NCI-H2107 treated with DMSO at 0.1 percent for 48 hours (cell line): Measurements from ENCODE around the gene WIPI1.

Experiments used
- DNase-seq: peaks from one replicate; lab custom pipeline; 2025; ENCODE audit not compliant: unreplicated experiment; lab: John Stamatoyannopoulos, UW

Gene WIPI1

DNA sequence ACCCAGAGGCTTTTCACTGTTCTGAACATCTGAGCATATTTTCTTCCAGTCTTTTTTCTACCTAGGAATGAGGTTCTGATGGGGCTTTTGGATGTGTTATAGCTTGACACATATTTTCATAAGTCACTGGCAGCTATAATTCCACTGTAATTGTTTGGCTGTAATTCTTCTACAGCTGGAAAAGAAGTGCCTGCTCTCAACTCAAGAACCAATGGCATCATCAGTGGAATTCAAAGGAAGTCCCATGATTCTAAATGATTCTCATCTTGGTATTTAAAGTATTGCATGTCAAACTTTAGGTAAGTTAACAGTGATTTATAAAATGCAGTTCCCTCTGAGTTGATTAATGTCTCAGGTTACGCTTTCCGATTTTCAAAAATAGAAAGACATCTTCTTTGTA, 16.8 kb downstream of the WIPI1 start:
- no peak for DNase-seq

DNA sequence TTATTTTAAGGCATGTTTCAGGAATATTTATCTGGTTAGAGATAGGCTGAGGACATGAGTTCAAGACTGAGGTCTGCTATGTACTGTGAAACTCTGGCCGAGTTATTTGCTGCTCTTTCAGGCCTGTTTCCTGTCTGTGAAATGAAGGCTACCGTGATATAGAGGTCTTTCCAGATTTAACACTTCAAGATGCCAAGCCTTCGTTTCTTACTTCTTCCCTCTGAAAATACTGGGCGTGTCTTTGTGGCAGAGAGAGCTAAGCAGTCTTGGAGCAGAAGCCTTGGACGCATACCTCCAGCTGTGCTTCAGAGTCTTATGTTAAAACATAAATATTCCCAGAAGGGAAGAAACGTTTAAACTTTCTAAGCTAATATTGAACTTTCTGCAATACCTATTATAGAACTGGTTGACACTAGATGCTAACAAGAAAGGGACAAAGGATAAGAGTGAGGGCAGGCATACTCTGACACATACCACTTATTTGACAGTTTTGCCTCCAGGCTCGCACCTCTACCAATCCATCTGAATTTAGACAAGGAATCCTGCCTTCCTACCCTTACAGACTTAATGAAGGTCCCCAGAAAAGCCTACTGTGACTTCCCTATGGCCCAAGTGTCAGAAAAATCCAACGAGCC, 17.5 kb downstream of the WIPI1 start:
- DNase-seq = no peak

DNA sequence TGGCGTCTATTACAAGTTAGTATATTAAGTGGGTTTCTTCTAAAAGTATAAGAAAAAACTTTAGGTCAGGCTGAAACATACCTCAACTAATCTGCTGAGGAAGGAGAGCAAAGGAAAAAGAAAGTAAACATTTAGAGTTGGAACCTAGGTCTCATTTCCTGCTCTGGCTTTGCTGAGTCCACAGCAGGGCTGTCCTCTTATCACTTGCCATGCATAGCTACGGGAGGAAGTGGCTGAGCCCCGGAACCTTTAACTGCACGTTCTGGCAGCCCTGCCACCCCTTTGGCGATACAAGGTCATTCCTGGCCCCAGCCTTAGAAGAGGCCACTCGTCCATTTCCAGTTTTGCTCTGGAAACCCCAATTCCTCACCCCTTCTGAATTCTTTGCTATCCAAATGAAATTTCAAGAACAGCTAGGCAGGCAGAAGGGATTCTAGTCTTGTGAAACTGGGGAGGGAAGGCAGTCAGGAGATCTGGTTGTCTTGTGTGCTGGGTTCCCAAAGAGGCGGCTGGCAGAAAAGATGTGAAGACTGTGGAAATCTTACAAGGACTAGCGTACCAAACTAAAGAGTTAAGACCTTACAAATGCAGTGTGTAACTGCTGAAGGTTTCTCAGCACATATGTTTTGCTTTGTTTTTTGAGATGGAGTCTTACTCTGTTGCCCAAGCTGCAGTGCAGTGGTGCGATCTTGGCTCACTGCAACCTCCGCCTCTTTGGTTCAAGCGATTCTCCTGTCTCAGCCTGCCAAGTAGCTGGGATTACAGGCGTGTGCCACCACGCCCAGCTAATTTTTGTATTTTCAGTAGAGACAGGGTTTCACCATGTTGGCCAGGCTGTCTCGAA, 19.1 kb downstream of the WIPI1 start:
- DNase-seq = no peak

DNA sequence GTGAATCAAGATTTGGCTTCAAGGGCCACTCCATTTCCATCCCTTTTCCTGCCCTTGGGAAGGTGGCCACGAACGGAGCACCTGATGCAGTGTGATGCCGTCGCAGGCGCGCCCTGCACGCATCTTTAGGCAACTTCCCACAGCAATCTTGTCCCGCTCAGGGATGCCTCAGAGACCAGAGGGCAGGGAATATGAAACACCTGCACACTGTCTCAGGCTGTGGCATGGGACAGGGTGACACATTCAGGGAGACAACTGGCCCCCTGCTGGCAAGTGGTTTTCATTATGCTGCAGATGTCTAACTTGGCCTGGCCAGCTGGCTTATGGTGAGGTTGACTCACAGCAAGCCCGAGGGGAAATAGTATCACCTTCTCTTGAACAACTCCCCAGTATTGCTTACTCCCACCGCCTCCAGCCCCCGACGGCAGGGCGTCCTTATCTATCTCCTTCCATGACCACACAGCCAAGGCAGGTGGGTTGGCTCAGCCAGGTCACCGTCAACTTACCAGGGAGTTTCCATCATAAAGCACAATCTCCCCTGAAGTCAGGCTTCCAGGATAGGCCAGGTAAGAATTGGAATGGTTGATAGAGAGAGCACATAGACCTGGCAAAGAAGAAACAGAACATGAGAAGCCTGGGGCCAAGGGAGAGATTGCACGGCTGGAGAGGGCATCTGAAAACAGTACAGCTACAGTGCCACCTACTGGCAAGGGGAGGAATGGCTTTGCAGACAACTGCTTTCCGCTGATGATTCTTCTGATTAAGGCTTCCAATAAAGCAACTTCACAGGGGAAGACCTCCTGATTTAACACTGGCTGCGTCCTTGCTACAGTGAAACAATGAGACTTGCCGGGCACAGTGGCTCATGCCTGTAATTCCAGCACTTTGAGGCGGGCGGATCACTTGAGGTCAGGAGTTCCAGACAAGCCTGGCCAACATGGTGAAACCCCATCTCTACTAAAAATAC, 21.1 kb downstream of the WIPI1 start:
- peak; percentile 86 for DNase-seq

DNA sequence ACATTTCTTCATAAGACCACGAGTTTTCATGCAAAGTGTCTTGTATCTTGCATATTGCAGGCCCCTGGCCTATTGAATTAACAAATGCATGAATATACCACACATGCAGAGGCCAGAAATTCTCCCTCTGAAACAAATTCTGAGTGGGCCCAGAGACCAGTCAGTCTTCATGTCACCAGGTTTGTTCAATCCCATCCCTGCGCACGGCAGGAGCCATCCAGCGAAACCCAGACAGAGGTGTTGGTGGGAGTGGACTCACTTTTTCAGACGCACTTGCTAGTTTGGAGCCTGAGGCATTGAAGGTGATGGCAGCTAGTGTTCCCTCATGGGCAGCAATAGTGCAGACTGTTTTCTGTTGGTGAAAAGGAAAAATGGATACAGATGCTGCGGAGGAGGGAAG, 21.9 kb downstream of the WIPI1 start:
- no peak for DNase-seq

DNA sequence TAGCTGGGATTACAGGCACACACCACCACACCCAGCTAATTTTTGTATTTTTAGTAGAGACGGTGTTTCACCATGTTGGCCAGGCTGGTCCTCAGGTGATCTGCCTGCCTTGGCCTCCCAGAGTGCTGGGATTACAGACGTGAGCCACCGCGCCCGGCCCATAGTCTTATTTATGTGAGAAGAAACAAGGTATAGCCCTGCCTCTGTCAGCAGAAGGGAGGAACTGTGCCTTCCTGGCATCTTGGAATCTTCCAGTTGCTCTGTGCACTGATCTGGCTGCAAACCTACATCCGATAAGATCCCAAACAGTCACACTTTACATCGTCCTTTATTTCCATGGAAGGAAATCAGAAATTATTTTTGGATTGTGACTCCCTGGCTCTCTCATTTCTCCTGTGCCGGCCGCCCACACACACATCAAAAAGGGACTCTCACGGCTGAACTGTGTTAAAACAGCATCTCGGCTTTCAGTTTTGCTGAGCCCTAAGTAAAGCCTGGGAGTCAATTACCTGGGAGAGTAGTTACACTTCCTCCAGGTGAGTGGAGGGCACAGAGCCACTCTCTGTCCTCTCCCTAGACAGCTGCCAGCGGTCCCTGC, 23.3 kb downstream of the WIPI1 start:
- peak; percentile 55 for DNase-seq

DNA sequence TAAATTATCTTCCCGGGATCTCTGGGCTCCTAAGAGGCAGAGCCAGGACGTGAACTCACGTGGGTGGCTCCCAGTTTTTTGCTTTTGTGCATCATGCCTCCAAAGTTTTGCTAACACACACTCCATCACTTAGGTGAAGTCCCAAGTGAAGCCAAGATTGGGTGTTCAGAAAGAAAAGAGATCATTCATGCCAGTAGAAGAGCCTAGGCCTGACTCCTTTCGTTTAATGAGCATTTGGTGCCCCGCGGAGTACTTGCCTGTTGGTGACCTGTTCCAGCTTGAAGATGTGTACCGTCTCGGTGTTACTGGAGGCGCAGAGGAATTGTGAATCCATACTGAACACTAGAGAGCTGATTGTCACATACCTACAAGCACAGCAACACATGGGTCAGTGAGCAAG, 24.1 kb downstream of the WIPI1 start:
- DNase-seq = no peak

DNA sequence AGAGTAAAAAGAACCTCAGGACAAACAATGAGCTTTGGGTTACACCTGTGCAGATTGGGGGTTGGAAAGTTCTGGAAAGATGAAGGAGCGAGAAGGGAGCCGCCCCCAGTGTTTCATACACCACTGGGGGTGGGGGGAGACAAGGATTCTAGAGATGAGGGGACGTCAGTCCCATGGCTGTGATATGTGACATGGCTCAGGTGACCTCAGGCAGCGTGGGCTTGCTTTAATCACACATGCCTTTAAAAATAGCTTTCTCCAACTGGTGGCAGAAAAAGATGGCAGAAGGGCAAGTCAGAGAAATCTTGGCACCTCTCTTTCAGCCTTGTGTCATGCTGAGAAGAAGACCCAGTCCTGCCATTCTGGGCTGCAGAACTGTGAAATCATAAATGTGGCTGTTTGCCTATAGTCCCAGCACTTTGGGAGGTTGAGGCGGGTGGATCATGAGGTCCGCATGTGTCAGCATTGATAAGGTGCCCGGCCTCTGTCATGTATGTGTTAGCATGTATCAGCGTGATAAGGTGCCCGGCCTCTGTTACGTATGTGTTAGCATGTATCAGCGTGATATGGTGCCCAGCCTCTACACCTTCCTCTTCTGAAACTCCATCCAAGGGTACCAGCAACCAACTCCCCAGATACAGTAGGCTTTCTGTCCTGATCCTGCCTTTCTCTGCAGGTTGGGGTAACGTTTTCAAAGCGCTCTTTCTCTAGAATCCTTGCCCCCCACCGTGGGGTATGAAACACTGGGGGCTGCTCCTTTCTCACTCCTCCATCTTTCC, 25.0 kb downstream of the WIPI1 start:
- no peak for DNase-seq

DNA sequence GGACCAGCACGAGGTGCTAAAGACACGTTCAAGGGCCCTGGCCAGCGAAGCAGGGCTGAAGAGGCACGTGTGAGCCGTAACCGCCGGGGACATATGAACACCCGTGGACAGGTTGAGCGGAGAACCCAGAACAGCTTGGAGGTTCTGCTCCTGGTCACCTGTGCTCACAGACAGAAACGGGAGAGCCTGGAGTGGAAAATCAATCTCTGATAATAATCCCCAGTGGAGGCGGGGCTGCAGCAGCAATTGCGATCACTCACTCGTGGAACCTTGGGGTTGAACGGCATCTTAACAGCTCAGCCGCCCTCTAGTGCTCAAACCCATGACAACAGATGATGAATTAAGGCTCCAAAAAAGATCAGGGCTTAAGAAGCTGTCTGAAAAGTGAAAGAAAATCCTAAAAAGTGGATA, 25.6 kb downstream of the WIPI1 start:
- DNase-seq = peak; percentile 9

DNA sequence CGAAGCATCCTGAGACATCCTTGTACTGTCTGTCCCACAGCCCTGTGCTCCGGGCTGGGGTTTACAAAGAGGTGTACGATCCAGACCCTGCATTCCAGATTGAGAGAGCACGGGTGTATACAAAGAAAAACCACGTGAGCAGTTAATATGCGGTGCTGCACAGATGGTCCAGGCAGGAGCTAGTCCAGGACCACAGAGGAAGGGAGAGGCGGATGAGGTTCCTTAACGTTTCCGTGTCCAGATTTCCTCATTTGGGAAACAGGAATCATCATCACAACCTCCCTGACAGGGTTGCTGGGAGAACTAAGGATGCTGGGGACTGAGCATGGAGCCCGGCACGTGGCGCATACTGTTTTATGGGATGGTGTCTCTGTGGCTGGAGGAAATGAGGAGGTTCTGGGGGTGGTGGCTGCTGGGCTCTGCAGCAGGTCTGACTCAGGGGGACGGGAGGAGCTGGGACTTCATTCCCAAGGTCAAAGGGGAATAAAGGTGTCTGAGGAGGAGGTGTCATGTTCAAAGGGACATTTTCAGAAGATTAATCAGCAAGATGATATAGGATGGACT, 26.2 kb downstream of the WIPI1 start:
- DNase-seq = no peak

DNA sequence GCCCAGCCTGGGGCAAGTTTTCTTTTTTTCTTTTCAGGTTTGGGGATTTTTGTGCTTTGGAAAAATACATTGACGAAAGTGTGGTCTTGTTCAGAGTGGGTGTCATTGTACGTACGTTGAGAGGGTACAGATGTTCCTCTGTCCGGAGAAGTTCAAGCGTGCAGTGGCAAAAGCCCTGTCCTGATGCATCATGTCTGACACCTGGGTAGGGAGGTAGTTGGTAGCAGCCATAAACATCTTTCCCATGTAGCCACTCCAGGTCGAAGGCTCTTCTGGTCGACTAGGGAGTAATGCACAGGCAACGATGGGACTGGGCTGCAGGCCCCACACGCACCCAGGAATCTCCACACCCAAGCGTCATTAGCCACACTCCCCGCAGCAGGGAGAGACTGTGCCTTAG, 27.4 kb downstream of the WIPI1 start:
- DNase-seq = no peak

DNA sequence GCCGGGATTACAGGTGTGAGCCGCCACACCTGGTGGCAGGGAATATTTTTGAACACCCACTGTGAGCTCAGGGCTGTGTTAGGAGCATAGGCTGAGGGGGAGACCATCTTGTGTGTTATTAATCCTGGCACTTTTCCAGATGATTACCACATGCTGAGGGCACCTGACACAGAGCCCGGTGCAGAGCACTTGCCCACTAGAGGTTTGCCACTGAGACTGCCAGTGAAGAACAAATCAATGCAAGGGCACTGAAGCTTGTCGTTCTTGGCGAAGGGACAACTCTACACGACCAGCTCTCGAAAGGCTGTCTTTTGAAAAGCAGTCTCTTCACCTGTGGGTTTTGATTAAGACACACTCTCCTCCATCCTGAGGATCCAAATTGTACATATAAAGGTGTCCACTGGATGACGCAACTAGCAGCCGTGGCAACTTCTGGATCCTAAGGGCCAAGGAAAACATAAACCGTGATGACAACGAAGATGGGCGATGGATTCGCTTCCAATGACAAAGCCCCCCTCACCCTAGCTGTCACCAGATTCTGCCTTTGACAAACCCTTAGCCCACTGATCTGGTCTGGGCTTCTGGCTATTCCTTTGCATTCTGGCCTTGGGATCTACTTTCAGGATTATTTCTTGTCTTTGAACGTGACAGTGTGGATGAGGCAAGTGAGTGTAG, 28.7 kb downstream of the WIPI1 start:
- DNase-seq = peak; percentile 49

DNA sequence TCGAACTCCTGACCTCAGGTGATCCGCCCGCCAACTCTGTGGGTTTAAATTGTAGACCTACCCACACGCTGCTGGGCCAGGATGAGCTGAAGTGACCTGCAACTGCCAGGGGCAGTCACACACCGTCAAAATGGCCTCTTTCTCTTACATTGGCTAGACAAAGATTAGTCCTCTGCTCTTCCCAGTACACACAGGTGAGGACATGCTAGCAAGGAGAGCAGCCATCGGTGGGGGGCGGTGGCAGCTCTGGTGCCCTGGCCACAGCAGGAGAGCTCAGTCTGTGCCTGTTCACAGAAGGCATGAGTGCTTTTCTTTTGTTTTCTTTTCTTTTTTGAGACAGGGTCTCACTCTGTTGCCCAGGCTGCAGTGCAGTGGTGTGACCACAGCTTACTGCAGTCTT, 29.7 kb downstream of the WIPI1 start:
- no peak for DNase-seq

DNA sequence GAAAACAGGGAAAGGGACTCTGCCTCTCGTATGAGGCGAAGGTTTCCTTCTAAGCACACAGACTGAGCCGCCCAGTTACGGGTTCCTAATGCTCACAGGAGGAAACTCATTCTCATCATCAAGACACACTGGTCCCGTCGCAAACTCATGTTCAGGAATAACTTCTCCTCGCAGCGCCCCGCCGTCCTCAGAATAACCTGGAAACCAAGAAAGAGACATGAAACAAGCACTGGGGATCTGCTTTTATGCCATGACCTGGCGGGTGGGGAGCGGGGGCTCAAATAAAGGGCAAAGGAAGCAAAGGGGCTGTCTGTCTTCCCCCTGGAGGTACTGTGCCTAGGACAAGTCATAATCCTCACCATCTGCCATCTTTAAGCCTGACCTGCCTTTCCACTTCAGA, 31.3 kb downstream of the WIPI1 start:
- no peak for DNase-seq

DNA sequence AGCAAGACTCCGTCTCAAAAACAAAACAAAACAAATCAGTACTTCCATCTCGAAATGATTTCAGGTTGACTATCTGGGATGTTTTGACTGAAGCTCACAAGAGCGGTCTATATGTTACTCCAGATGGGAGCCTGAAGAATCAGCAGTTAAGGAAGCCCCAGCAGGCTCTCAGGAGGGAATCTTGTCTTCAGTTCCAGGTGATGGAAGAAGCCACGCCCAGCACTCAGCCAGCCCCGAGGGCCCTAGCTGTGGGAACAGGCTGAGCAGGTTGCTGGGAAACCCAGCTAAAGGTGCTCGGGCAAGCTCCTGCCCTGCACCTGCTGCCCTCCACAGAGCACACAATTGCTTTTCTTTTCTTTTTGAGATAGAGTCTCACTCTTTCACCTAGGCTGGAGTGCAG, 32.4 kb downstream of the WIPI1 start:
- peak; percentile 76 for DNase-seq

DNA sequence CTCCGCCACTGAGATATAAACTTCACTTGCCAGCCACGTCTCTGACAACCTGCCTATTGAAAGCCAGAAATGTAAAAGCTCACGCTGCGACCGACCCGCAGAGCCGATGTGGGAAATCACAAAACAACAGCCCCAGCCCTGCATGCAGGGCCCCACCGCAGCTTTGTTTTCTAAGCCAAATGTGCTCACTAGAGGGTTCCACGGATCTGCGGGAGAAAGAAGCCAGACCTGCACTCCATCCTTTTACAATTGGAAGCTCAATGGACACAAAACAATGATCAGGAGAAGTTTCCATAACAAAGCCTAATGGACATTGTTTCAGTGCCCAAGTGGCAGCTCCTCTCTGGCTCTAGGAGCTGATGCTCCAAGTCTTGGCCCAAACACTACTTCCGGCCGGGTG, 33.1 kb downstream of the WIPI1 start:
- DNase-seq = no peak

DNA sequence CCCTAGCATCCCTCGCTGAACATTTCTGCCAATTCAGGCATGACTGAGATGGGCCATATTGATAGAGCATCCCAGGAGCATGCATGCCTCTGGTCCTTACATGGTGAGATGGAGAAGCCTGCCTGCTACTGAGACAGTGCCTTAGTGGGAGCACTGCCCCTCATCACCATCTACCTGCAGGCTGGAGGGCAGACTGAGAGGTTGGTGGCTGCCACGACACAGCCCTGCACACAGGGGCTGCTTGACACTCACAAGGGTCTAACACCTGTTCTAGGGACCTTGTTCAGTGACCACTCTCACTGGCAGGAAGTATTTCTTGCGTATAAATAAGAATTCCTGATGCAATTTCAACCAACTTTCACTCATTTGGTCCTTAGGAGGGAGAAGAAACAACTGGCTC, 34.0 kb downstream of the WIPI1 start:
- no peak for DNase-seq

DNA sequence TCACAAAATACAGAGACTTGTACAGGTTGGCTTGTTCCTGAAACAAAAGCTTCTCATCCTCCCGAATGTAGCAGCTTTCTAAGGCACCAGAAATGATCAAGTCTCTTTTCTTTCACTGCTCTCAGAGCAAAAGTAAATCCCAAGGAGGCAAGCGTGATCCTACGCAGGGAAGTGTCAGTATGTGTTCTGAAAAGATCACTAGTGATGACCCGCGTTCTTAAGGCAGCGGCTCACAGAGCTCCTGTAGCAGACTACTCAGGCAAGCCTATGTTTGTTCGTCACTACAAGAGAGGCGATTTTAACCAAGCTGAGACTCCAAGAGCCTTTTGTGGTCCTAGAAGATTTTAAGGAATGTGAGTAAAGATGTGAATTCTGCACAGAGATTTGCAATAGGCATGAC, 34.5 kb downstream of the WIPI1 start:
- no peak for DNase-seq

DNA sequence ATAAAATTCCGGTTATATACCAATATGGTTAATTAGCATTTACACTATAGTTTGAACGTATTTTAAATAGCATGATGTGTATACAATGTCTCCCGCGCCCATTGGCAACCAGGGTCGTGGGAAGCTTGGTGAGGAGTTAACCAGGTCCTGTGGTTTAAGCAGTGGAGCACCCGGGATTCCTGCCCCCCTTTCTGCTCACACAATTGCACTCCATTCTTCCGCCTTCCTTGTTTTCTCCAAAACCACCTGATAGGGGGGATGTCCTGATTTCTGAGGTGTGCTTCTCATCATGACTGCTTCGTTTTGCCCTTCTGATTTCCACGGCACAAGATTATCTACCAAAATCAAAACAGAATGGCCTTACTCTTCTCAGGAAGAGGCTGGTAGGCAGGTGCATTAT, 35.8 kb downstream of the WIPI1 start:
- no peak for DNase-seq

DNA sequence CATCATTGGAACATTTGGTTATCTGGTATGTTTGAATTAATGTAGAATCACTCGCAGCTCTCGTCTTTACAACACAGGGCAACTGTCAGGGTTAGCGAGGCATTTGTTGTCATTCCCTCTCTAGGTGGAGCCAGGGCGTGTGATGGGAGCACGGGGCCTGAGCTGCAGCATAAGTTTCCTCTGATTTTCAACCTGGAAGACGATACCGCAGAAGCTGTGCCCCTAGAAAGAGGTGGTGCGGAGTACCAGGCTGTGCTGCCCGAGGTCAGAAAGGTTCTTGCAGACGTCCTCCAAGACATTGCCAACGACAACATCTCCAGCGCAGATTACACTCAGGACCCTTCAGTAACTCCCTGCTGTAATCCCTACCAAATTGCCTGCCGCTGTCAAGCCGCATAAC, 37.2 kb downstream of the WIPI1 start:
- no peak for DNase-seq
